IPS-15b (cell line): ENCODE data around the gene YTHDF1.
A peak's percentile ranks its signal among the peaks of the same experiment; 100 is the strongest.
"Not testable (repeated sequence)": the region's sequence is repeated elsewhere in the genome, so short reads cannot be mapped to it uniquely, and the experiment has no call there.

Experiments used
- H3K27me3 ChIP-seq: one replicate; pipeline ENCODE4 v1.6.1; 2013; ENCODE audit warnings: low read length; ENCODE audit not compliant: control insufficient read depth, insufficient read depth
- H3K36me3 ChIP-seq: one replicate; pipeline ENCODE4 v1.6.1; 2013; ENCODE audit warnings: low read length; ENCODE audit not compliant: control insufficient read depth, insufficient read depth
- H3K4me1 ChIP-seq: one replicate; pipeline ENCODE4 v1.6.1; 2013; ENCODE audit warnings: mild to moderate bottlenecking, low read length; ENCODE audit not compliant: control insufficient read depth, insufficient read depth
- H3K4me3 ChIP-seq: one replicate; pipeline ENCODE4 v1.5.1; 2013; ENCODE audit warnings: low read depth, low read length
- H3K9ac ChIP-seq: one replicate; pipeline ENCODE4 v1.6.1; 2013; ENCODE audit warnings: low read depth, mild to moderate bottlenecking, low read length
- H3K9me3 ChIP-seq: one replicate; pipeline ENCODE4 v1.6.1; 2013; ENCODE audit warnings: mild to moderate bottlenecking, low read length; ENCODE audit not compliant: control insufficient read depth, insufficient read depth

YTHDF1 gene

GRCh38 chr20:63223121-63223825, 7.3 kb upstream of the YTHDF1 start:
- no peaks in the 10 kb centered on the region for H3K36me3 ChIP-seq
- no peak overlapping the region for H3K9ac ChIP-seq
- no peaks in the 10 kb centered on the region for H3K4me1 ChIP-seq
- no peak overlapping the region for H3K4me3 ChIP-seq
- no peaks in the 10 kb centered on the region for H3K27me3 ChIP-seq
- H3K9me3 ChIP-seq = no peaks in the 10 kb centered on the region

- Histone ChIP-seq H3K4me1 (no peaks in the 10 kb centered on the region), H3K9ac (no peak overlapping the region), H3K36me3 (no peaks in the 10 kb centered on the region), H3K27me3 (no peaks in the 10 kb centered on the region), H3K9me3 (no peaks in the 10 kb centered on the region), H3K4me3 (no peak overlapping the region)
Measured at GRCh38 chr20:63222541-63222940, 6.6 kb upstream of the YTHDF1 start.

- not testable (repeated sequence) for H3K9me3 ChIP-seq, H3K4me3 ChIP-seq, H3K4me1 ChIP-seq, H3K36me3 ChIP-seq, H3K9ac ChIP-seq, H3K27me3 ChIP-seq
Measured at GRCh38 chr20:63221400-63222053, 5.6 kb upstream of the YTHDF1 start.

- Histone ChIP-seq H3K9ac (no peak overlapping the region), H3K9me3 (no peaks in the 10 kb centered on the region), H3K4me3 (no peak overlapping the region), H3K27me3 (no peaks in the 10 kb centered on the region), H3K4me1 (peaks cover 4% of the 10 kb centered on the region), H3K36me3 (no peaks in the 10 kb centered on the region)
Measured at GRCh38 chr20:63220696-63221399, 4.9 kb upstream of the YTHDF1 start.

GRCh38 chr20:63219866-63220521, 4.1 kb upstream of the YTHDF1 start:
- no peak overlapping the region for H3K9ac ChIP-seq
- H3K4me1 ChIP-seq = peaks cover 4% of the 10 kb centered on the region
- no peaks in the 10 kb centered on the region for H3K9me3 ChIP-seq
- H3K36me3 ChIP-seq = no peaks in the 10 kb centered on the region
- no peak overlapping the region for H3K4me3 ChIP-seq
- no peaks in the 10 kb centered on the region for H3K27me3 ChIP-seq

- Histone ChIP-seq H3K4me3 (no peak overlapping the region), H3K36me3 (no peaks in the 10 kb centered on the region), H3K4me1 (peaks cover 7% of the 10 kb centered on the region), H3K9ac (no peak overlapping the region), H3K27me3 (no peaks in the 10 kb centered on the region), H3K9me3 (no peaks in the 10 kb centered on the region)
Measured at GRCh38 chr20:63219447-63219821, 3.5 kb upstream of the YTHDF1 start.

GRCh38 chr20:63218701-63219446, 2.9 kb upstream of the YTHDF1 start:
- Histone ChIP-seq H3K27me3 (no peaks in the 10 kb centered on the region), H3K9me3 (no peaks in the 10 kb centered on the region), H3K36me3 (no peaks in the 10 kb centered on the region), H3K4me1 (peaks cover 7% of the 10 kb centered on the region), H3K4me3 (no peak overlapping the region), H3K9ac (no peak overlapping the region)

- no peaks in the 10 kb centered on the region for H3K9me3 ChIP-seq
- H3K4me1 ChIP-seq = peaks cover 10% of the 10 kb centered on the region
- no peak overlapping the region for H3K4me3 ChIP-seq
- no peaks in the 10 kb centered on the region for H3K27me3 ChIP-seq
- no peak overlapping the region for H3K9ac ChIP-seq
- peaks cover 10% of the 10 kb centered on the region for H3K36me3 ChIP-seq
Measured at GRCh38 chr20:63217706-63218105, 1.8 kb upstream of the YTHDF1 start.

- Histone ChIP-seq H3K4me1 (peaks cover 14% of the 10 kb centered on the region), H3K36me3 (peaks cover 17% of the 10 kb centered on the region), H3K9me3 (no peaks in the 10 kb centered on the region), H3K4me3 (peak overlapping the region; percentile 61), H3K27me3 (no peaks in the 10 kb centered on the region), H3K9ac (peak overlapping the region; percentile 83)
Measured at GRCh38 chr20:63216849-63217471, 1.0 kb upstream of the YTHDF1 start.

GRCh38 chr20:63215101-63216040, 560 bp downstream of the YTHDF1 start:
- Histone ChIP-seq H3K36me3 (peaks cover 27% of the 10 kb centered on the region), H3K4me1 (peaks cover 14% of the 10 kb centered on the region)

More at GRCh38 chr20:63215101-63216040, 560 bp downstream of the YTHDF1 start:
- H3K27me3 ChIP-seq = no peaks in the 10 kb centered on the region
- H3K9ac ChIP-seq = peak overlapping the region; percentile 88
- no peaks in the 10 kb centered on the region for H3K9me3 ChIP-seq
- H3K4me3 ChIP-seq = peak overlapping the region; percentile 94
